Ovary (tissue), 9 donors: ENCODE measurements around the gene RAB17. TPM values are rescaled to one million over a fixed set of nuclear protein-coding genes. Genes with fewer than 3 reads are reported as not detected.
A peak's percentile ranks its signal among the peaks of the same experiment; 100 is the strongest.
"Not testable (repeated sequence)": the region's sequence is repeated elsewhere in the genome, so short reads cannot be mapped to it uniquely, and the experiment has no call there.

ENCODE experiments used
- DNase-seq, 5 donors: peaks; one replicate each; pipeline ENCODE4 v3.0.0-alpha.2; 2019 to 2020
- H3K27ac ChIP-seq, 2 donors: fragments of 200-600 bp; one replicate each; pipeline versions ENCODE4 v1.5.1 to v1.8.0; 2019 to 2022
- H3K27me3 ChIP-seq: fragments of 200-600 bp; one replicate; pipeline ENCODE4 v1.8.0; 2022
- H3K36me3 ChIP-seq: fragments of 200-600 bp; sonication (generic); one replicate; pipeline ENCODE4 v1.5.1; 2019
- H3K4me1 ChIP-seq: one replicate; pipeline ENCODE4 v1.8.1; 2013; ENCODE audit warnings: mild to moderate bottlenecking, moderate library complexity; ENCODE audit not compliant: insufficient read depth
- H3K4me3 ChIP-seq: fragments of 200-600 bp; sonication (generic); one replicate; pipeline ENCODE4 v1.5.1; 2017
- H3K9me3 ChIP-seq, 2 donors: fragments of 200-600 bp in 1 of 2; sonication (generic) in 1 of 2; one replicate each; pipeline versions ENCODE4 v1.5.1 to v1.8.1; 2013 to 2019; ENCODE audit warnings: mild to moderate bottlenecking in 1 of 2, moderate library complexity in 1 of 2
- EP300 ChIP-seq: sonication (generic); formaldehyde crosslinking; IDR thresholded peaks from one replicate; pipeline ENCODE4 v1.6.1; 2017; ENCODE audit warnings: antibody characterized with exemption
- POLR2A ChIP-seq: fragments of 450-650 bp; IDR thresholded peaks from one replicate; pipeline ENCODE4 v1.6.1; 2017; ENCODE audit warnings: antibody characterized with exemption, mild to moderate bottlenecking, moderate library complexity
- WGBS, 3 donors: extraction: QIAGEN DNeasy Blood & Tissue Kit in 1 of 3; methylation state at CpG; one replicate each; pipeline versions ENCODE4 v1.1.5 to v1.1.7; 2013 to 2017; 5-methylcytosine and 5-hydroxymethylcytosine counted together
- intact Hi-C, 4 donors: fragments of 100-400 bp; cut with DNase I; formaldehyde crosslinking; loops; one replicate each; pipeline versions ENCODE4 v1.11.0 to v1.15.1; 2022 to 2023
- polyA plus RNA-seq, 2 donors: library from polyadenylated mRNA; stranded (reverse); fragments of 200-250 nt in 1 of 2; fragments of 350-450 nt in 1 of 2; fragmentation: Illumina TruSeq in 1 of 2; extraction: RNeasy Lipid Tissue Mini Kit (QIAGEN cat#74804) in 1 of 2; gene quantifications; one replicate each; pipeline ENCODE4 v1.2.3, GENCODE V29; 2013 to 2014
- total RNA-seq, 7 donors: library from RNA; depleted of rRNA in 2 of 7; stranded (reverse); fragments of >200 nt in 2 of 7; fragmentation: NEBNext Ultra II Directional in 3 of 7; extraction: Animal tissue kit (Norgen Biotek cat#: 25700) in 3 of 7; gene quantifications; one replicate each; pipeline versions ENCODE4 v1.1.0 to v1.2.4, GENCODE V29; 2016 to 2023
- TF ChIP-seq, protein P1 (sequence below), 3 donors: fragments of 450-650 bp in 2 of 3; fragments of 200-600 bp in 1 of 3; IDR thresholded peaks; one replicate each; pipeline versions ENCODE4 v1.5.1 to v1.8.0; 2016 to 2022; ENCODE audit warnings: antibody characterized with exemption in 3 of 3, mild to moderate bottlenecking in 1 of 3
- donor health status: DM: no; HTN: no; CAD: no; lungs with moderate emphysema.
- donor health status: DM: no; HTN: no; CAD: no.
- donor health status: Bipolar disorder and iron deficiency.
- donor health status: DM: yes; HTN: yes; CAD: no.
- donor health status: DM: no; HTN: no; CAD: no.
- donor health status: DM: yes; HTN: yes; CAD: no.

The RAB17 gene
- total and polyA plus RNA-seq, 9 donors, result 0.38 to 19.3 (median 4.3) TPM

GRCh38 chr2:237613679-237614078 is 23.1 kb upstream of the RAB17 start:
- H3K36me3 ChIP-seq, result no peaks in the 10 kb centered on the region
- H3K9me3 ChIP-seq, result no peaks in the 10 kb centered on the region
- DNase-seq, result no peak
- H3K27me3 ChIP-seq, result no peaks in the 10 kb centered on the region
- H3K4me3 ChIP-seq, result no peak overlapping the region
- H3K4me1 ChIP-seq, result peaks cover 23% of the 10 kb centered on the region
- TF ChIP-seq EP300 (no peak), POLR2A (no peak)
- TF ChIP-seq, protein P1, sequence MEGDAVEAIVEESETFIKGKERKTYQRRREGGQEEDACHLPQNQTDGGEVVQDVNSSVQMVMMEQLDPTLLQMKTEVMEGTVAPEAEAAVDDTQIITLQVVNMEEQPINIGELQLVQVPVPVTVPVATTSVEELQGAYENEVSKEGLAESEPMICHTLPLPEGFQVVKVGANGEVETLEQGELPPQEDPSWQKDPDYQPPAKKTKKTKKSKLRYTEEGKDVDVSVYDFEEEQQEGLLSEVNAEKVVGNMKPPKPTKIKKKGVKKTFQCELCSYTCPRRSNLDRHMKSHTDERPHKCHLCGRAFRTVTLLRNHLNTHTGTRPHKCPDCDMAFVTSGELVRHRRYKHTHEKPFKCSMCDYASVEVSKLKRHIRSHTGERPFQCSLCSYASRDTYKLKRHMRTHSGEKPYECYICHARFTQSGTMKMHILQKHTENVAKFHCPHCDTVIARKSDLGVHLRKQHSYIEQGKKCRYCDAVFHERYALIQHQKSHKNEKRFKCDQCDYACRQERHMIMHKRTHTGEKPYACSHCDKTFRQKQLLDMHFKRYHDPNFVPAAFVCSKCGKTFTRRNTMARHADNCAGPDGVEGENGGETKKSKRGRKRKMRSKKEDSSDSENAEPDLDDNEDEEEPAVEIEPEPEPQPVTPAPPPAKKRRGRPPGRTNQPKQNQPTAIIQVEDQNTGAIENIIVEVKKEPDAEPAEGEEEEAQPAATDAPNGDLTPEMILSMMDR (IDR thresholded peaks at IDR 0.05), result no peak
- no peak overlapping the region for H3K27ac ChIP-seq
- intact Hi-C loops, result no loop called here

DNA sequence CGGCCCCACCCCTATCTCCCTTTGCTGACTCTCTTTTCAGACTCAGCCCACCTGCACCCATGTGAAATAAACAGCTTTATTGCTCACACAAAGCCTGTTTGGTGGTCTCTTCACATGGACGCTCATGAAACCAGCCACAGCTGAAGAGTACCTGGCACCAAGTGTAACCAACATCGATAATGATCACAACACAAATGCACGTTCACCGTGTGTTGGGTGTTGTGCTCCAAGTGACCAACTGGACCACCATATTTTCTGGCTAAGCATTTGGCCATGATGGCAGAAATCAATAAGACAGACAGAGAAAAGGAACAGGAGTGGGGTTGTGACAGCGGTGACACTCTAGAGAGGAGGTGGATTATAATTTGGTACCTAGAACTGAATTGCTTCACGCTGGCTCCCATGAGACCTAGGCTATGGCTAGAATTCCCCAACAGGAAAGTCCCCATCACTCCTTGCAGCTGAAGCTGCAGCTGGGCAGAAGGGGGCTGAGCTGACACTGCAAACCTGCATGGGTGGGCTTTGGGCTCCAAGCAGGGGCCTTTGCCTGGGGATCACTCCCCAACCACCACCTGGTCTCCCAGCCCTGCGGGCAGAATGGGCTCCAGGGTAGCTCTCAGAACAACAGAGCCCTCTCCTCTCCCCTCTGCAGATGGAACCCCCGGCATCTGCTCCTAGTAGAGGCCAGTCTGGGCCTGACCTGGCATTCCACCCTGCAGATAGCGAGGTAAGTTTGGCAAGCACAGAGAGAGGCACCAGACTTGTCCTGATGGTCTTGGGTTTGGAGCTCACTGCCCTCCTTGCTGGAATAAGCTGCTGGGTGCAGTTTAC is 22.2 kb upstream of the RAB17 start:
- Histone ChIP-seq H3K36me3 (no peaks in the 10 kb centered on the region), H3K9me3 (no peaks in the 10 kb centered on the region), H3K4me1 (peaks cover 23% of the 10 kb centered on the region), H3K27ac (no peak overlapping the region), H3K27me3 (no peaks in the 10 kb centered on the region), H3K4me3 (no peak overlapping the region)
- no peak for DNase-seq
- TF ChIP-seq, protein P1 (IDR thresholded peaks at IDR 0.05), result no peak
- no peak for TF ChIP-seq POLR2A
- no peak for TF ChIP-seq EP300
- WGBS, 3 donors, result 91 to 97% (median 93%) methylated on average over 10 of the region's 10 CpGs
- intact Hi-C loops, result no loop called here

- H3K27me3 ChIP-seq, H3K9me3 ChIP-seq, H3K4me1 ChIP-seq, H3K36me3 ChIP-seq, H3K27ac ChIP-seq, intact Hi-C loops, DNase-seq, H3K4me3 ChIP-seq: not testable (repeated sequence)
- WGBS, 3 donors, result 93 to 98% (median 94%) methylated on average over 4 of the region's 4 CpGs
These were observed 16.0 kb upstream of the RAB17 start for GRCh38 chr2:237606522-237606921.

DNA sequence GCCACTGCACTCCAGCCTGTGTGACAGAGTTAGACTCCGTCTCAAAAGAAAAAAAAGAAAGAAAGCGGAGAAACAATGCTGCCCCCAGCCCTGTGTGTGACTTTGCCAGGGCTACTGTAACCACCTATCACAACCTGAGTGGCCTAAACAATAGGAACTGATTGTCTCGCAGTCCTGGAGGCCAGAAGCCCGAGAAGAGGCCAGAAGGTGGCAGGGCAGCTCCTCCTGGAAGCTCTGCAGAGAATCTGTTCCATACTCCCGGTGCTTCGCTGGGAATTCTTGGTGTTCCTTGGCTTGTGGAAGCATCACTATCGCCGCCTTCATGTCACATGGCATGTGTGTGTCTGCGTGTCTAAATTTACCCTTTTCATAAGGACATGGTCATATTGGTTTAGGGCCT is 14.4 kb upstream of the RAB17 start:
- no peaks in the 10 kb centered on the region for H3K27me3 ChIP-seq
- no peak for TF ChIP-seq POLR2A
- TF ChIP-seq, protein P1 (IDR thresholded peaks at IDR 0.05), result no peak
- TF ChIP-seq EP300, result no peak
- DNase-seq, result peak in 1 of 5 donors; percentile 12
- intact Hi-C loops, result loop anchor here in 1 of 4 donors (5.0 kb wide), 1 partner anchor 137 kb away; no protein-coding TSS in a partner anchor
- 89 to 93% (median 90%) methylated on average over 9 of the region's 9 CpGs for WGBS, 3 donors
- no peaks in the 10 kb centered on the region for H3K4me1 ChIP-seq
- no peaks in the 10 kb centered on the region for H3K9me3 ChIP-seq
- no peak overlapping the region for H3K27ac ChIP-seq
- H3K36me3 ChIP-seq, result no peaks in the 10 kb centered on the region
- no peak overlapping the region for H3K4me3 ChIP-seq

GRCh38 chr2:237604391-237604790 is 13.9 kb upstream of the RAB17 start:
- intact Hi-C loops, result loop anchor here in 1 of 4 donors (5.0 kb wide), 1 partner anchor 138 kb away; no protein-coding TSS in a partner anchor
- Histone ChIP-seq H3K27ac (no peak overlapping the region), H3K9me3 (no peaks in the 10 kb centered on the region), H3K4me3 (no peak overlapping the region), H3K36me3 (no peaks in the 10 kb centered on the region), H3K27me3 (no peaks in the 10 kb centered on the region), H3K4me1 (no peaks in the 10 kb centered on the region)
- peak in 1 of 5 donors; percentile 12 for DNase-seq
- 82 to 87% (median 84%) methylated on average over 11 of the region's 11 CpGs for WGBS, 3 donors
- TF ChIP-seq EP300 (no peak), POLR2A (no peak)
- TF ChIP-seq, protein P1 (IDR thresholded peaks at IDR 0.05), result no peak
